Testis (tissue), 3 donors: ENCODE measurements around the gene NUDT14. TPM values are rescaled to one million over a fixed set of nuclear protein-coding genes. Genes with fewer than 3 reads are reported as not detected.

Experiments used
- DNase-seq: peaks from one replicate; pipeline ENCODE4 v3.0.0-alpha.2; 2019
- H3K27ac ChIP-seq, 2 donors: fragments of 200-600 bp; sonication (generic); one replicate each; pipeline ENCODE4 v1.5.1; 2019
- H3K27me3 ChIP-seq: fragments of 200-600 bp; sonication (generic); one replicate; pipeline ENCODE4 v1.5.1; 2019
- H3K36me3 ChIP-seq: fragments of 200-600 bp; sonication (generic); one replicate; pipeline ENCODE4 v1.5.1; 2017; ENCODE audit warnings: low read depth; ENCODE audit errors: missing control alignments
- H3K4me1 ChIP-seq: fragments of 200-600 bp; sonication (generic); one replicate; pipeline ENCODE4 v1.5.1; 2019
- H3K4me3 ChIP-seq, 2 donors: fragments of 200-600 bp; sonication (generic); one replicate each; pipeline ENCODE4 v1.5.1; 2017 to 2019
- H3K9me3 ChIP-seq: fragments of 200-600 bp; sonication (generic); one replicate; pipeline ENCODE4 v1.5.1; 2017
- POLR2A ChIP-seq: fragments of 450-650 bp; IDR thresholded peaks from one replicate; pipeline ENCODE4 v1.6.1; 2017; ENCODE audit warnings: antibody characterized with exemption, mild to moderate bottlenecking, moderate library complexity
- WGBS, 2 donors: methylation state at CpG; one replicate each; pipeline ENCODE4 v1.1.5; 2018; 5-methylcytosine and 5-hydroxymethylcytosine counted together
- intact Hi-C: fragments of 100-400 bp; cut with DNase I; formaldehyde crosslinking; loops from one replicate; pipeline ENCODE4 v1.15.1; 2023; ENCODE audit warnings: low total_unique reads
- polyA plus RNA-seq: library from polyadenylated mRNA; stranded (reverse); fragments of 350-450 nt; fragmentation: Illumina TruSeq; extraction: RNeasy Lipid Tissue Mini Kit (QIAGEN cat#74804); gene quantifications from one replicate; pipeline ENCODE4 v1.2.3, GENCODE V29; 2014; ENCODE audit warnings: low read depth, low replicate concordance; ENCODE audit not compliant: insufficient read depth
- total RNA-seq, 2 donors: library from RNA; depleted of rRNA; stranded (reverse); fragments of >200 nt; gene quantifications; one replicate each; pipeline ENCODE4 v1.2.3, GENCODE V29; 2016
- TF ChIP-seq, protein P1 (sequence below), 3 experiments: fragments of 450-650 bp in 2 of 3; fragments of 200-600 bp in 1 of 3; sonication (generic) in 1 of 3; IDR thresholded peaks; one replicate each; pipeline ENCODE4 v1.5.1; 2016 to 2019; ENCODE audit warnings: antibody characterized with exemption in 3 of 3, mild to moderate bottlenecking in 2 of 3, moderate library complexity in 1 of 3

The NUDT14 gene
- total and polyA plus RNA-seq, 3 donors from 2014 or later, result 22.0 to 40.0 (median 28.1) TPM

GRCh38 chr14:105128059-105128458 lies 53.1 kb downstream of the NUDT14 start:
- Histone ChIP-seq H3K4me3 (no peak overlapping the region), H3K4me1 (no peaks in the 10 kb centered on the region), H3K27me3 (no peaks in the 10 kb centered on the region), H3K9me3 (no peaks in the 10 kb centered on the region), H3K36me3 (no peaks in the 10 kb centered on the region), H3K27ac (no peak overlapping the region)
- WGBS, 2 donors, result 30 to 50% methylated on average over 5 of the region's 5 CpGs
- TF ChIP-seq, protein P1, sequence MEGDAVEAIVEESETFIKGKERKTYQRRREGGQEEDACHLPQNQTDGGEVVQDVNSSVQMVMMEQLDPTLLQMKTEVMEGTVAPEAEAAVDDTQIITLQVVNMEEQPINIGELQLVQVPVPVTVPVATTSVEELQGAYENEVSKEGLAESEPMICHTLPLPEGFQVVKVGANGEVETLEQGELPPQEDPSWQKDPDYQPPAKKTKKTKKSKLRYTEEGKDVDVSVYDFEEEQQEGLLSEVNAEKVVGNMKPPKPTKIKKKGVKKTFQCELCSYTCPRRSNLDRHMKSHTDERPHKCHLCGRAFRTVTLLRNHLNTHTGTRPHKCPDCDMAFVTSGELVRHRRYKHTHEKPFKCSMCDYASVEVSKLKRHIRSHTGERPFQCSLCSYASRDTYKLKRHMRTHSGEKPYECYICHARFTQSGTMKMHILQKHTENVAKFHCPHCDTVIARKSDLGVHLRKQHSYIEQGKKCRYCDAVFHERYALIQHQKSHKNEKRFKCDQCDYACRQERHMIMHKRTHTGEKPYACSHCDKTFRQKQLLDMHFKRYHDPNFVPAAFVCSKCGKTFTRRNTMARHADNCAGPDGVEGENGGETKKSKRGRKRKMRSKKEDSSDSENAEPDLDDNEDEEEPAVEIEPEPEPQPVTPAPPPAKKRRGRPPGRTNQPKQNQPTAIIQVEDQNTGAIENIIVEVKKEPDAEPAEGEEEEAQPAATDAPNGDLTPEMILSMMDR (IDR thresholded peaks at IDR 0.05), result no peak
- TF ChIP-seq POLR2A, result no peak
- DNase-seq, result peak; percentile 60
- intact Hi-C loops, result no loop called here

- no peaks in the 10 kb centered on the region for H3K27me3 ChIP-seq
- no peaks in the 10 kb centered on the region for H3K4me1 ChIP-seq
- TF ChIP-seq, protein P1 (IDR thresholded peaks at IDR 0.05), result no peak
- H3K9me3 ChIP-seq, result no peaks in the 10 kb centered on the region
- DNase-seq, result peak; percentile 9
- WGBS, 2 donors, result 64 to 75% methylated on average over 9 of the region's 9 CpGs
- intact Hi-C loops, result no loop called here
- no peak overlapping the region for H3K27ac ChIP-seq
- no peak overlapping the region for H3K4me3 ChIP-seq
- H3K36me3 ChIP-seq, result no peaks in the 10 kb centered on the region
Measured at GRCh38 chr14:105126981-105127329, 54.2 kb downstream of the NUDT14 start.

- peak; percentile 12 for DNase-seq
- 73 to 82% methylated on average over 22 of the region's 22 CpGs for WGBS, 2 donors
- Histone ChIP-seq H3K27ac (no peak overlapping the region), H3K4me3 (no peak overlapping the region), H3K36me3 (no peaks in the 10 kb centered on the region), H3K9me3 (no peaks in the 10 kb centered on the region), H3K4me1 (no peaks in the 10 kb centered on the region), H3K27me3 (no peaks in the 10 kb centered on the region)
- no peak for TF ChIP-seq POLR2A
- TF ChIP-seq, protein P1 (IDR thresholded peaks at IDR 0.05), result no peak
- intact Hi-C loops, result no loop called here
Measured at GRCh38 chr14:105126126-105126980, 54.8 kb downstream of the NUDT14 start.

- peak; percentile 4 for DNase-seq
- no peaks in the 10 kb centered on the region for H3K27me3 ChIP-seq
- WGBS, 2 donors, result 61 to 76% methylated on average over 5 of the region's 5 CpGs
- no peak overlapping the region for H3K4me3 ChIP-seq
- no peak for TF ChIP-seq POLR2A
- TF ChIP-seq, protein P1 (IDR thresholded peaks at IDR 0.05), result no peak
- no peak overlapping the region for H3K27ac ChIP-seq
- H3K9me3 ChIP-seq, result no peaks in the 10 kb centered on the region
- H3K4me1 ChIP-seq, result no peaks in the 10 kb centered on the region
- intact Hi-C loops, result no loop called here
- H3K36me3 ChIP-seq, result no peaks in the 10 kb centered on the region
Measured at GRCh38 chr14:105124823-105125222, 56.3 kb downstream of the NUDT14 start.
